GM19099 (cell line): ENCODE measurements around the gene IER5L.
A peak's percentile ranks its signal among the peaks of the same experiment; 100 is the strongest.

Experiments used
- POLR2A ChIP-seq: IDR thresholded peaks from 3 replicates; pipeline ENCODE4 v1.6.1; 2011; ENCODE audit warnings: low read depth; ENCODE audit not compliant: insufficient read length; ENCODE audit errors: extremely low read depth

The IER5L gene

DNA sequence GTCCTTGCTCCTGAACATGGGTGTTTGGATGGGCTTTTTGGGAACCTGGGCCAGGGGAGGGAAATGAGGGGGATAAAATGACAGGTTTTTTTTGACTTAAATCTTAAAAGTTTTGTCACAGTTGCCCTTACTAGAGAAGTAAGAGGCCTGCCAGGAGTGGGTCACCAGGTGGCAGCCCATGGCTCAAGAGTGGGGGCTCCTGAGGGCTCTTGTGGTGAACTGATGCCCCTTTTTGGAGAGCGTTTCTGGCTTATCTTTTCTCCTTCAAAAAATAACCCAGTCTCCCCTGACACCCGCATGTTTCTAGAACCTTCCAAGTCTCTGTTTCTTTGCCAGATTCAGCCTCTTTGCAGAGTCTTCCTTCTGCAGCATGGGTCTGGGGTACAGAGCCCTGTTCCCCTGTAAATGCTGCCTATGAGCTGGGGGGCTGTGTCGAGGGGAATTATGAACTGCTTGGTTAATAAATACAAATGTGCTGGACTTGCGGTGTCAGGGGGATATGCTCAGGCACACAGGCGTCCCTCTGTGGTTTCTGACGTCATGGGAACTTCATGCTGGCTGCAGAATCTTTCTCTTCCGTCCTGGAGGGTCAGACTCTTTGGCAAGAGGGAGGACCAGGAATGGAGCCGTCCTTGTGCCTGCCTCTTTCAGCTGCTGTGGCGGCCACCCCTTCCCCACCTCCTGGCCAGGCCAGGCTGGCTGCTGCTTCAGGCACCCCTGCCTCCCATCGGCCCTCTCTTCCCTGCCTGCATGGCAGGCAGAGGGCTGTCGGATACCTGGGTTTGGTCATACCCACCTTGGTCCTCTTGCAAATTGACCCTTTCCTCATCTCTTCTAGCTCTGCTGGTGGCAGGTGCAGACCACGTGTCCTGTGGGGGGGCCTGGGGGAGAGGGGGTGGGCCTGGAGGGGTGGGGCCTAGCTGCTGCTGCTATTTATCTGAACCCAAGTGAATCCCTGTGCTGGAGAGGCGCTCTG is 36.7 kb downstream of the IER5L start:
- peak; percentile 51 for TF ChIP-seq POLR2A

DNA sequence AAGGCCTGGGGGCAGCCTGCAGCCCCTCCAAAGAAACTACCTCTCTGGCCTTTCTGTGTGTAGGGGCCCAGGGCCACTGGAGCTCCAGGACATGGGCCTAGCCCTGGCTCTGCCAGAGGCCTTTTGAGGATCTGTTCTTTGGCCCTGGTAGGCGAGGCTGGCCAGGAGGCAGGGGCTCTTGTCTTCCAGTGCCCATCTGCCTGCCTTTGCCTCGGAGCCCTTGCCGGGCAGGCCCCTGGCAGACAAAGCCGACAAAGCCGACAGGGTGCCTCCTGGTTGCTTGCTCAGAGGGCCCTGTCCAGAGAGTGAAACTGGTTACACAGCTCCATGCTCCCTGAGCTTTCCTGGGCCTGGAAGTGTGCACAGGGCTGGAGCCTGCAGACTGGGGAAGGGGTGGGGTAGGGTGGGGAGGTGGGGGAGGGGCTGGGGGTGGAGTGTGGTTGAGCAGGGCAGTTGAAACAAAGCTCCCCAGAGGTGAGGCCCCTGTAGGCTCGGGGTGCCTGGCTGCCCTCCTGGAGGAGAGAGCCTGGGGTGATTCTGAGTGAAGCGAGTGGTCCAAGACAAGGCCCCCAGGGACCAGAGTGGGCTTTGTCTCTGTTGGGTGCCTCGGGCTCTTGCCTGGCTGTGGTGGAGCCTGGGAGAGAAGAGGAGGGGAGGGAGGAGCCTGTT is 37.5 kb downstream of the IER5L start:
- TF ChIP-seq POLR2A = no peak

DNA sequence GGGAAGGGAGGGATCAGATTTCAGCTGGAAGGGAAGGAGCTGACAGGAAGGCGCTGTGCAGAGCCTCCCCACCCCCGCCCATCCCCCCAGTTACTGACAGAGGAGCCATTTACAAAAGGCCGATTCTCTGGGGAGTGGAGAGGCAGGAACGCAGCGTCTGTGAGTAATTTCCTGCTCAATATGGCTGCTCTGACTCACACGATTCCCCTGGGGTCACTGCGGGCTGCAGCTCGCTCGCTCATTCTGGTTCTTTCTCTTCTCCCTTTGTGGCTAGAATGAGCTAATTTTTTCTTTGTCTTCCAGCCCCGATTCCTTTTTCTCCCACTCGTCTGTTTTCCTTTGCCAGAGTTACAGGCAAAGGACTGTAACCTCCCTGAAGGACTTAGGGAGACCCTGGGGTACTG is 38.1 kb downstream of the IER5L start:
- TF ChIP-seq POLR2A = peak; percentile 40

DNA sequence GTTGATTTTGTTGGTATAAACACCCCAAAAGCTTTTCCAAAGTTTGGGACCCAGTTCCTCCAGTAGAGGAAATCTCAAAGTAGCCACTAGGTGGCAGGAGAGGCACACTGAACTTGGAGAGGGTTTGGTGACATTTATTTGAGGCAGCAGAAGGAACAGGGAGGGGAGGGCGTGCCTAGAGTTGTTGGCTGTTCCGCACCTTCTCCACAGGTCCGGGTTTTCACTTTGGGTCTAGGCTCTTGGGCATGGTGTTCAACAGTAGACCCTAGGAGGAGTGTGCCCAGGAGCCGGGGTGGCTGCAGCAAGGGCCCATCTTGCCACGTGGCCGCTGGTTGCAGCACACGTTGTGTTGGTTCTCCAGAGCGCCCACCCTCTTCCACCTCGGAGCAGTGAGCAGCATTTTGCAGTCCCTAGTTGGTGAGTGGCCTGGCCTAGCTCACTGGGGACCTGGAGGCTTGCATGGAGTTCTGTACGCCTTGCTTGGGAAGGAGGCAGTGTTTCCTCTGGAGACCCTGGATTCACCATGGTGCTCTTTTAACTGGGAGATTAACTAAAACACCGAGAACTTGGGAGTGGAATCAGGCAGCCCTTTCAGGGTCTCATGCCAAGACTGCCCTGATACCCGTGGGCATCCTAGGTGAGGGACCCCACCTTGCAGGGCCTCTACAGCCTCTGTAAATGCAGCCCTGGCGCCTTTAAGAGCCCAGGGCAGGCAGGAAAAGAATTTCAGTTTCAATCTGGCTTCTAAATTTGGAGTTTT is 38.6 kb downstream of the IER5L start:
- TF ChIP-seq POLR2A = peak; percentile 58

DNA sequence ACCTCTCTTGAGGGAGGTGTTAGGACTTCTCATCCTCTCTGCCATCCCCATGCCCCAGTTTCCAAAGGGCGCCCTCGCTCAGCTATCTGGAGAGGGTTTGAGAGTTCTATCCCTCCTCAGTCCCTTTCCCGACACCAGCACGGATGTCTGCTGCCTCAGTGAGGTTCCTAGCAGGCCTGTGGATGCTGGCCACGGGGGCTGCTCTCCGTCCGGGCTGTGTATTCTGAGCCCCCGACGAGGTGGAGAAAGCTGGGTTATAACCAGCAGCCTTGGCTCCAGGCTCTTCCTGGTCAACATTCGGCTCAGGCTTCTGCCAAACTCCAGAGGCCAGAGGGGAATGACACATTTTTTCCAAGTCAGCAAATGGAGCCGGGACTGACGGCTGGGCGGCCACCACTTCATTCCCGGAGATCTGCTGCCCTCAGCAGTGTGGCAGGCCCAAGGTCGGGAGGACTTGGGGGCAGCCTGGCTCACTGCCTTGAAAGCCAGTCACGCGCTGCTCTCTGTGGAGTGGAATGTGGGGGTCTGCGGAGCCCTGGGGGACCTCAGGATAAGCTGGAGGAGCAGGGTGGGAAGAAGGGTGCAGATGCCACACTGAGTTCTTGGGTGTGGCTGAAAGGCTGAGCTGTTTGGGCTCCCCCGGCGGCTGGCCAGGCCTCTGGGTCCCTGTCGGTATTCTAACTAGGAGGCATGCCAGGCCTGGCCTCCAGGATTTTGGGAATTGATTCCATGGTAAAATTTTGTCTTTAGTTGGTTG is 39.4 kb downstream of the IER5L start:
- TF ChIP-seq POLR2A = no peak

DNA sequence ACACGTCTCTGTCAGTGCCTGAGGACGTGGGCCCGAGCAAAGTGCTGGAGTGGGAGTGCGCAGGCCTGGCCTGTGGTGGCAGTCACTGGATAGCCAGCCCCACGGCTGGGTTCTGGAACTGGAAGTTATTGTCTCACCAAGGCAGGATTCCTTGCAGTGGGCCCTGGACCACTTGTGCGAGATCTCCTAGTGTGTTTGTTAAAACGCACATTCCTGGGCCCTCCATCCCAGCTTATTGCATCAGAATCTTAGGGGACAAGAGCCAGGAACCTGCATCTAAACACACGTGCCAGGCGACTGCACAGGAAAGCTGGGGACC is 40.0 kb downstream of the IER5L start:
- TF ChIP-seq POLR2A = no peak

DNA sequence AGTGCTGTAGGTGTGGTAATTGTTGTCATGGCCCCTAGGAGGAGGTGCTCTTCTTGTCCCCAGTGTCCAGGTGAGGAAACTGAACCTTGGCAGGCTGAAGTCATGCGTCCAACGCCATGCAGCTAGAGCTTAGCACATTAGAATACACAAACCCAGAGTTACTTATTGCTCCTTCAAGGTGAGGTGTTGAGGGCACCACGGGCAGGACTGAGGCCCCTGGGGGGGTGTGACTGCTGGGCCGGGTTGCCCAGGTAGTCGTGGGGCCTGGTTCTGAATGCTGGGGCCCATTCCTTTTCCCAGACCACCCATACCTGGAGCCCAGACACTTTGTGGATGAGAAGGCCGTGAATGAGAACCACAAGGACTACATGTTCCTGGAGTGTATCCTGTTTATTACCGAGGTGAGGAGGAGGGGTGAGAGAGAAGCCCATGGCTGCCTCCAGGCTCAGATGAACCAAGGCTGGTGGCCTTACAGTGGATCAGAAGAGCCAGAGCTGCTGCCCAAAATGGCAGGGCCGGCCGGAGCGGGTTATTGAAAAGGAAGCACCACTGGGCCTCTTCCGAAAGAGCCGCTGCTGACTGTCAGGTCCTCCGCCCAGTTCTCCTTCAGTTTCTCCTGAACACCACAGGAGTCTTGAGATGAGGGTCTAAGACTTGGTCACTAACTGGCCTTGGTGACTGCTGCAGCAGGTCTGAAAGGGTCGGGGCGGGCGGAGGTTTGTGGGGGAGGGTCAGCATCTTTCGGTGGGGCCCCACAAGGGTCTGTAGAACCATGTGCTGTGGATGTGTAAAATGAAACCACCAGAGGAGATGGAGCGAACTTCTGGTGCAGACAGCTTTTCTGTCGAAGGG is 40.5 kb downstream of the IER5L start:
- no peak for TF ChIP-seq POLR2A

DNA sequence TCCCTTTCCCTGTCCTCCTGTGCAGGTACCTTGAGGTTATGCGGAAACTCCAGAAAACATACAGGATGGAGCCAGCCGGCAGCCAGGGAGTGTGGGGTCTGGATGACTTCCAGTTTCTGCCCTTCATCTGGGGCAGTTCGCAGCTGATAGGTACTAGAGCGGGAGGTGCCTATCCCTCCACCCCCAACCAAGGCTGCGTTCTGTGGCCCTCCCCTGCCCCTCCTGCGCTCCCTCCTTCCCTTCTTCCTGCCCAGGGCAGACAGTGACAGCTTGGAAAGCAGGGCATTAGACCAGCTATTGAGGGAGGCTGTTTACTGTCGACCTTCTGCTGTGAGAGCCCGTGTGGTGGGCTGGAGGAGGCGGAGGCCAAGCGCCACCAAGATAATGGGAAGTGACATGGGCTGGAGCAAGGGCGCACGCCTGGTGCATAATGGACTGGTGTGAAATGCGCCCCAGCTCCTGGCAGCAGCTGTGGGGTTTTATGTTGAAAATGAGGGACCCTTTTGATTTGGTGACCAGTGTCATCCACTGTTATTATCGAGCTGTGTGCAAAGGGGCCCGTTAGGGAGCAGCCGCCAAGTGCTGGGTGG is 41.5 kb downstream of the IER5L start:
- no peak for TF ChIP-seq POLR2A

DNA sequence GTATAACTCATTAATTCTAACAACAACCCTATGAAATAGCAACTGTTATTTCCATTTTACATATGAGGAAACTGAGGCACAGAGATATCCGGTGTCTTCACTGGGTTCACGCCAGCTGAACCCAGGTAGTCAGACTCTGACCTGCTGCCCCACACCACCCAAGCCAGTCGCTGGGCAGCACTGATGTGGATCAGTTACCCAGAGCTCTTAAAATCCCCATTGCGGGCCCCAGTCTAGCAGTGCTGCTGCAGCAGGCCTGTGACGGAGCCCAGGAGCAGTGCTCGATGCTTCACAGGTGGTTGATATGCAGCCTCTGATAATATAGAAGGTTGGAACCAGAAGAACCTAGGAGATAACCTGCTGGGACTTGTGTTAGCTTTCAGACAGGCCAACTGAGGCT is 42.6 kb downstream of the IER5L start:
- TF ChIP-seq POLR2A = no peak

DNA sequence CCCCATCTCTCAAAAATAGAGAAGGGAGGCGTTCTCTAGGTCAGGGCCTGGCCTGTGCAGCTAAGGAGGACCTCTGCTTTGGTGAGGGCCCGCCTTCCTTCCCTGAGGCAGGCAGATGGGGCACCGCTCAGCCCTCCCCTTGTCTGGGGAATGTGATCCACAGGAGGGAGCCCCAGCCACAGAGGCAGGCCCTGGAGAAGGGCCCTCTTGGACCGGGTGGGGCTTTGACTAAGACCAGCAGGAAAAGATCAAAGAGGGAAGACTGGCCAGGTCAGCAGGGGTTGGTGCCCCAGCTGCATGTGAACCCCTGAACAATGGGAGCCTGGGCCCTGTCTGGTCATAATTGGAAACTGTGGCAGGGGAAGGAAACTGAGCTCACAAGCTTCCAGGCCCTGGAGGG is 45.0 kb downstream of the IER5L start:
- no peak for TF ChIP-seq POLR2A

DNA sequence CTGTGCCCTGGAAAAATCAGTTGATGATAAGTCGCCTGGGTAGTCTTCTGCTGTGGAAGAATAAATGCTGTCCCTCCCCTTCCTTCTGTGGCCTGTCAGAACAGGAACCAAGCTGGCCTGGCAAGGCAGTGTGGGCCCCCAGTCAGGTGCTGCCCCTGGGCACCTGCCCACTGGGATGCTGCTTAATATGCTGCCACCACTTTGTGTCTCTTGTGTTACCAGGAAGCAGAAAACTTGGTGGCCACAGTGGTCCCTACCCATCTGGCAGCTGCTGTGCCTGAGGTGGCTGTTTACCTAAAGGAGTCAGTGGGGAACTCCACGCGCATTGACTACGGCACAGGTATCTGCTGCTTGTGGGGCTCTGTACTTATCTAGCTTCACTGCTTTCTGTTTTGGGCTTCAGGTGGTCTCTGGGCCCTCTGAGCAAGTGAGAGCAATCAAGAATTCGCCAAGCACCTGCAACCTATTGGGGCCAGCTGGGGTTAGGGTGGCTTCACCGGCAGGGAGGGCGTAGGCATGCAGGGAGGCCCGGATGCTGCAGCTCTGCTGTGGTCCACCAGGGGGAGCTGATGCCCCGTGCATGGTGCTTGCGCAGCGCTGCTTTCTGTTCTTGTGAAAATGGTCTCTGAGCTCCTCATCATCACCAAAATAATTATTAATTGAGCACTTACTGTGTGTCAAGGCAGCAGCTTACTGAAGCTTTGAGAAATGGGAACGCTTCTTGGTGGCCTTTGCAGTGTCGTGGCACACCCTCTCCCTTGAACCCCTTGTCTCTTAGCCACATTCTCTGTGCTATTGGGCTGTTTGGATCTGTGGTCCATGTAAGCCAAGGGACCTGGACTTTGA is 46.5 kb downstream of the IER5L start:
- no peak for TF ChIP-seq POLR2A

DNA sequence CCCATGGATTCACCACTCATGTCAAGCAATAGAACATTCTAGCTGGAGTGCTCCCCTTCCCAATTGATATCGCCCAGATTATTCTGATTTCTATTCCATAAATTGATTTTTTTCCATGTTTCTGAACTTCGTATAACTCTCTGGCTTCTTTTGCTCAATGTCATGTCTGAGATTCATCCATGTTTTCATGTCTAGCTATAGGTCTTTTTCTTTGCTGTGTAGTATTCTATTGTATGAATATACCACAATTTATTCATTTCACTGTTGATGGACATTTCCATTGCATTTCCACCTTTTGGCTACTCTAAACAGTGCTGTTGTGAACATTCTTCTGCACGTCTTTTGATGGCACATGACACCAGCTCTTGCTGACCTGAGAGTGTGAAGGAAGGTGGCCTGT is 47.3 kb downstream of the IER5L start:
- TF ChIP-seq POLR2A = no peak

DNA sequence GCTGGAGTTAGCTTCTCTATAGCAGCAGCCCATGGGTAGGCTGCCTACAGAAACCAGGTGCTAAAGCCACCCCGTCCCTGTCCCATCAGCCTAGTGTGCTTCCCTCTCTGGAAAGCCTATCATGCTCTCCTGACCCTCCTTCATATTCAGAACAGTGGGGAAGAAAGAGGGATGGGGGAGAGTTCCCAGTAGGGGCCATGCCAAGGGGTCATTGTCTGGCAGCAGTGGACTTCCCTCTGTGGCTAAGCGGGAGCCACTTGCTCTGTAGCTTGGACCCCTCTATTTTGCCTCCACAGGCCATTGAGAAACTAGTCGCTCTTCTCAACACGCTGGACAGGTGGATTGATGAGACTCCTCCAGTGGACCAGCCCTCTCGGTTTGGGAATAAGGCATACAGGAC is 49.4 kb downstream of the IER5L start:
- no peak for TF ChIP-seq POLR2A
